SJCRH30 (cell line): ENCODE measurements around the gene DLG5. TPM values are rescaled to one million over a fixed set of nuclear protein-coding genes. Genes with fewer than 3 reads are reported as not detected.

ENCODE experiments used
- DNase-seq, 2 experiments: peaks; one replicate each; pipeline ENCODE4 v3.0.0-alpha.2; 2015 to 2020
- H3K27ac ChIP-seq: fragments of 250-450 bp; sonication (Bioruptor Pico); 2 replicates; pipeline ENCODE4 v1.5.1; 2020; ENCODE audit warnings: mild to moderate bottlenecking, moderate library complexity
- H3K27me3 ChIP-seq: fragments of 250-450 bp; sonication (Bioruptor Pico); 2 replicates; pipeline ENCODE4 v1.5.1; 2020; ENCODE audit warnings: mild to moderate bottlenecking, moderate library complexity
- H3K36me3 ChIP-seq: fragments of 250-450 bp; sonication (Bioruptor Pico); 2 replicates; pipeline ENCODE4 v1.5.1; 2020; ENCODE audit warnings: mild to moderate bottlenecking, moderate library complexity
- H3K4me1 ChIP-seq: fragments of 250-450 bp; sonication (Bioruptor Pico); 2 replicates; pipeline ENCODE4 v1.5.1; 2020; ENCODE audit warnings: mild to moderate bottlenecking, moderate library complexity
- H3K4me3 ChIP-seq: fragments of 250-450 bp; sonication (Bioruptor Pico); 2 replicates; pipeline ENCODE4 v1.5.1; 2020; ENCODE audit warnings: mild to moderate bottlenecking, moderate library complexity
- H3K9me3 ChIP-seq: fragments of 250-450 bp; sonication (Bioruptor Pico); replicated peaks from 2 replicates; pipeline ENCODE4 v1.5.1; 2020; ENCODE audit warnings: mild to moderate bottlenecking, moderate library complexity
- total RNA-seq: library from RNA; depleted of rRNA; stranded (reverse); fragments of >200 nt; shearing (Covaris generic); gene quantifications from 2 replicates; pipeline ENCODE4 v1.2.3, GENCODE V29; 2014

Gene DLG5
- total RNA-seq, 1 experiment from 2014 or later, result 22.5 TPM

DNA sequence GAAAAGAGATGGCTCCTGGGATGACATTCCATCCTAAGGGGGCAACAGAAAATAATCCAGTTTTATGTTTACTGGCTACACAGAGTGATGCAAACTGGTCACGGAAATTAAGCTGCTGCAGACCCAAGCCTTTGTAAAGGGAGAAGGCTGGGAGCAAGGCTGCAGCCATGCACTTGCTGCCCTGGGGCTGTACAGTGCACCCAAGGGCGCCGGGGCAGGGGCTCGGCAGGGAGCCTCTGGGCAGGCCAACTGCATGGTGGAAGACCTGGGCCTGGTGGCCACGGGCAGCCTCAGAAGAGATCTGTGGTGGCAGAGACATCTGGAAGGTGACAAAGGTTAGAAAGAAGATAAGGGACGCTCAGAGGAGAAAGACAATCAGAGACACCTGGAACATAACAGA, 113.8 kb downstream of the DLG5 start:
- H3K9me3 ChIP-seq, result no peaks in the 10 kb centered on the region
- H3K4me3 ChIP-seq, result no peak overlapping the region
- DNase-seq, result no peak
- peaks cover 8% of the 10 kb centered on the region; the same call in 1 of the 2 replicates for H3K36me3 ChIP-seq
- H3K27me3 ChIP-seq, result no peaks in the 10 kb centered on the region
- no peak overlapping the region for H3K27ac ChIP-seq
- H3K4me1 ChIP-seq, result no peaks in the 10 kb centered on the region

- H3K27me3 ChIP-seq, result no peaks in the 10 kb centered on the region
- H3K4me1 ChIP-seq, result no peaks in the 10 kb centered on the region
- no peak overlapping the region for H3K4me3 ChIP-seq
- no peak for DNase-seq
- H3K36me3 ChIP-seq, result peaks cover 8% of the 10 kb centered on the region; the same call in 1 of the 2 replicates
- no peak overlapping the region for H3K27ac ChIP-seq
- no peaks in the 10 kb centered on the region for H3K9me3 ChIP-seq
Measured at GRCh38 chr10:77811831-77812430, 114.6 kb downstream of the DLG5 start.

- no peak for DNase-seq
Measured at GRCh38 chr10:77810446-77811335, 115.9 kb downstream of the DLG5 start.

GRCh38 chr10:77809336-77809735, 117.2 kb downstream of the DLG5 start:
- Histone ChIP-seq H3K4me3 (no peak overlapping the region), H3K27me3 (no peaks in the 10 kb centered on the region), H3K36me3 (peaks cover 13% of the 10 kb centered on the region; the same call in 1 of the 2 replicates), H3K9me3 (no peaks in the 10 kb centered on the region), H3K27ac (no peak overlapping the region), H3K4me1 (no peaks in the 10 kb centered on the region)
- no peak for DNase-seq

More at GRCh38 chr10:77810446-77811335, 115.9 kb downstream of the DLG5 start:
- Histone ChIP-seq H3K27ac (no peak overlapping the region), H3K4me1 (no peaks in the 10 kb centered on the region), H3K9me3 (no peaks in the 10 kb centered on the region), H3K27me3 (no peaks in the 10 kb centered on the region), H3K4me3 (no peak overlapping the region), H3K36me3 (peaks cover 8% of the 10 kb centered on the region; the same call in 1 of the 2 replicates)

DNA sequence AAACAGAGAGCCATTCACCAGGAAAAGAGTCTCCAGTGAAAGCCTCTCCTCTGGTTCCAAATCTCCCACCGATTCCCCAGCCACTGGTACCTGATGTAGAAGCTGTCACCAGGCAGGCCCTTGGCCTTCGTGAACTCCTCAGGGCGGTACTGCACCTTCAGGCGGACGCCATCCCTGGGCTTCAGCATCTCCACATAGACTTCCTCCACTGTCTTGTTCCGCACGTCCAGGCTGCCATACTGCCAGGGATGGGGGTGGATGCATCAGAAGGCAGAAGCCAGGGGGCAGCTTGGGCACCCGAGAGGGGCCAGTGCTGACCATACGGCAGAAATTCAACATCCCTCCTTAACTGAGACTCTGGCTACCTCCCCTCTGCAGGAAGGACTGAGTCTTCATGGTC, 118.8 kb downstream of the DLG5 start:
- DNase-seq, result no peak
- Histone ChIP-seq H3K36me3 (peaks cover 13% of the 10 kb centered on the region; the same call in 1 of the 2 replicates), H3K4me1 (no peaks in the 10 kb centered on the region), H3K27ac (no peak overlapping the region), H3K9me3 (no peaks in the 10 kb centered on the region), H3K4me3 (no peak overlapping the region), H3K27me3 (no peaks in the 10 kb centered on the region)

DNA sequence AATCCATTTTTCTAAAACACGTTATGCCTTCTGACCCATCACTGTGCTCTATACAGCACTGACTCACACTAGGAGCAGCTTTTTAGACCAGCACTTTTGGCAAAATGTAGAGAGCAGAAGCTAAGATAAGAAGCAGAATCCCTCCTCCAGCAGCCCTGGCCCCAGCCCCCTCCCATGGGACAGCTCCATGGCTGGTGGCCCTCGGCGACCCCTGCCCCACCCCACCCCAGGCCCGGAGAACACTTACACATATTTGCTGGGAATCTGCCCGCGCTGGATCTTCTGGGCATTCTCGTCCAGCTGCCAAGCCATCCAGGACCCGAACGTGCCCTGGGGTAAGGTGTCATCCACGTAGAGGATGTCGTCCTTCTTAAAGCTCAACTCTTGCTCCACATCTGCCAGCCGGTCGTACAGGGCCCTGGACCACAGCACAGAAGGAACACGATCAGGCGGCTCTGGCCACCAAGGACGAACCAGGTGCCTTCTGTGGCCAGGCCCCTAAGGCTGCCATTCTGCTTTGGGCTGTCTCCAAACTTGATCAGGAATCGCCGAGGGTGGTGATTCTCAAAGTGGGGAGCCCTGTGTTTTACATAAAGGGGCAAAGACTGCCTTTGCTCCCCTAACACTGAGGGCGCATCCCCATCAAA, 119.9 kb downstream of the DLG5 start:
- peaks cover 13% of the 10 kb centered on the region; the same call in 1 of the 2 replicates for H3K36me3 ChIP-seq
- no peaks in the 10 kb centered on the region for H3K4me1 ChIP-seq
- no peak overlapping the region for H3K27ac ChIP-seq
- DNase-seq, result no peak
- no peaks in the 10 kb centered on the region for H3K27me3 ChIP-seq
- no peak overlapping the region for H3K4me3 ChIP-seq
- no peaks in the 10 kb centered on the region for H3K9me3 ChIP-seq

DNA sequence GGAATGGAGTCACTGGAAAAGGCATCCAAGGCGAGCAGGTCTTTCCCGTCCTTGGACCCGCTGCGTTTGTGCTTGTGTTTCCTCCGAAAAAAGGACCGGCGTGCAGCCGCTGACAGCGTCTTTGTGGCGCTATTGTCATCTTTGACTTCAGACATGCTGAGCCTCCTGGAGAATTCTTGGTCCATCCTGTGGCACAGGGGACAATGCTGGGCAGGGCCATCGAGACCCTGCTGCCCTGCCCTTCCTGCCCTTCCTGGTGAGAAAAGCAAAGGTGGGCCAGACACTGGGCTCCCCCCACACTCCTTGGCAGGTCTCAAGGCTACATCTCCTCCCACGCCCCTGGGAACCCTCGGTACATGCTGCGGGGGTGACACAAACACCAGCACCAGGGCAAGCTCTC, 120.9 kb downstream of the DLG5 start:
- Histone ChIP-seq H3K36me3 (peaks cover 13% of the 10 kb centered on the region; the same call in 1 of the 2 replicates), H3K4me1 (no peaks in the 10 kb centered on the region), H3K27me3 (no peaks in the 10 kb centered on the region), H3K27ac (no peak overlapping the region), H3K4me3 (no peak overlapping the region), H3K9me3 (no peaks in the 10 kb centered on the region)
- no peak for DNase-seq

DNA sequence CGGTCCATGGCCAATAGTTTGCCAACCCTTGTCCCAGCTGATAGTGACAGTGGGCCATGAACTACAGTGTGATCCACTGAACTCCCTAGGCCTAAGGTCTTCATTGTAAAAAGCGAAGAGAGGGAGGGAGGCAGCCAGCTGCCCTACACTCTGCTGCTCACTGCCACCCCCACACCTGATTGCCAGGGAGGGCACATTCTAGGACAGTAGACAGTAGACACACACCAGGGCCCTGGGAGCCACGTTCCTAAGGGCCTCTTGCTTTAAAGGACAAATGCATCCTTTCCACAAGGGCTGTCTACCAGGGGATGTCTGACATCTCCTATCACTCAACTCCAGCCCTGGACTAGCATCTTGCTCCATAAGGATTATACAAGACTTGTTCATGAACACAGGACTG, 122.2 kb downstream of the DLG5 start:
- no peak for DNase-seq
- peaks cover 14% of the 10 kb centered on the region; the same call in 1 of the 2 replicates for H3K36me3 ChIP-seq
- no peaks in the 10 kb centered on the region for H3K4me1 ChIP-seq
- no peaks in the 10 kb centered on the region for H3K27me3 ChIP-seq
- no peaks in the 10 kb centered on the region for H3K9me3 ChIP-seq
- H3K27ac ChIP-seq, result no peak overlapping the region
- no peak overlapping the region for H3K4me3 ChIP-seq

- Histone ChIP-seq H3K36me3 (peaks cover 11% of the 10 kb centered on the region), H3K4me3 (no peak overlapping the region), H3K9me3 (no peaks in the 10 kb centered on the region), H3K4me1 (no peaks in the 10 kb centered on the region), H3K27ac (no peak overlapping the region), H3K27me3 (no peaks in the 10 kb centered on the region)
- no peak for DNase-seq
Measured at GRCh38 chr10:77801474-77802161, 124.9 kb downstream of the DLG5 start.

DNA sequence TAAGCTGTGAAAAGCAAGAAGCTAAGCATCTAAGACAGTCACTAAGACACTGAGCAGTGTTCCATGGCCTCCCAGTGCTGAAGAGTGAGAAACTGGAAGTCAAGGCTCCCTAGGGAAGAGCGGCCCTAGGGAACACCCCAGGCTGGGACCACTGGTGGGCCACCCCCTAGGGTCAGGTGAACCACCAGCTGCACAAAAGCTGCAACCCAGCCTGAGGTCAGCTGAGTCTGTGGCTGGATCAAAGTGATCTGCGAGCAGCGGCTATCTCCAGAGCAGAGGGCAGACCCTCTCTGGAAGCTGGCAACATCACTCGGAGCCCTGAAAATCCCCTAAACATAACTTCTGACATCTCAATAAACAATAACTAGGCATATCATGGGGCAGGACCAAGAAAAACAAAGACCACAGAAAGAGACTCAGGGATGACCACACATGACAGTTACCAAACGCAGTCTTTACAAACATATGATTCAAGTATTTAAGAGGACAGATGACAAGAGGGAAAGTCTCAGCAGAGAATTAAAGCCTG, 125.8 kb downstream of the DLG5 start:
- Histone ChIP-seq H3K4me3 (no peak overlapping the region), H3K27ac (no peak overlapping the region), H3K27me3 (no peaks in the 10 kb centered on the region), H3K9me3 (no peaks in the 10 kb centered on the region), H3K4me1 (no peaks in the 10 kb centered on the region), H3K36me3 (peaks cover 11% of the 10 kb centered on the region)
- no peak for DNase-seq

- Histone ChIP-seq H3K4me3 (no peak overlapping the region), H3K27ac (no peak overlapping the region), H3K36me3 (peaks cover 11% of the 10 kb centered on the region), H3K9me3 (no peaks in the 10 kb centered on the region), H3K4me1 (no peaks in the 10 kb centered on the region), H3K27me3 (no peaks in the 10 kb centered on the region)
- DNase-seq, result no peak
Measured at GRCh38 chr10:77800320-77800719, 126.2 kb downstream of the DLG5 start.

- no peaks in the 10 kb centered on the region for H3K9me3 ChIP-seq
- no peak overlapping the region for H3K4me3 ChIP-seq
- H3K27ac ChIP-seq, result no peak overlapping the region
- no peaks in the 10 kb centered on the region for H3K4me1 ChIP-seq
- H3K36me3 ChIP-seq, result peaks cover 6% of the 10 kb centered on the region
- no peaks in the 10 kb centered on the region for H3K27me3 ChIP-seq
- no peak for DNase-seq
Measured at GRCh38 chr10:77799352-77799751, 127.2 kb downstream of the DLG5 start.

DNA sequence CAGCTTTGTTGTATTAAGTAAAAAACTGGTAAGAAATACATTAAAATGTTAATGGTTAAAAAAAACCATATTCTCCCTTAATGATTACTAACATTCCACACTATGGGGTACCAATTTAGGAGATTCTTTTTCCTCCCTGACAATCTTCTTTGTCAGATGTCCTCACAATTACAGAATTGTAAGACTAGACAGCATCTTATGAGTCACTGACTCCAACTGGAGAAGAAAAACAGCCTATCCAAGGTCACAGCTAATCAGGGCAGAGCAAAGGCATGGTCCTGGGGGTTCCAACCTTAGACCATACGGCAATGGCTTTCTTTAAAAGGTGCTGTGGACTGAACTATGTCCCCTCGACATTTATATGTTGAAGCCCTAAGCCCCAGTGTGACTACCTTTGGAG, 127.6 kb downstream of the DLG5 start:
- Histone ChIP-seq H3K4me1 (no peaks in the 10 kb centered on the region), H3K9me3 (no peaks in the 10 kb centered on the region), H3K27ac (no peak overlapping the region), H3K27me3 (no peaks in the 10 kb centered on the region), H3K4me3 (no peak overlapping the region), H3K36me3 (peaks cover 6% of the 10 kb centered on the region)
- no peak for DNase-seq

DNA sequence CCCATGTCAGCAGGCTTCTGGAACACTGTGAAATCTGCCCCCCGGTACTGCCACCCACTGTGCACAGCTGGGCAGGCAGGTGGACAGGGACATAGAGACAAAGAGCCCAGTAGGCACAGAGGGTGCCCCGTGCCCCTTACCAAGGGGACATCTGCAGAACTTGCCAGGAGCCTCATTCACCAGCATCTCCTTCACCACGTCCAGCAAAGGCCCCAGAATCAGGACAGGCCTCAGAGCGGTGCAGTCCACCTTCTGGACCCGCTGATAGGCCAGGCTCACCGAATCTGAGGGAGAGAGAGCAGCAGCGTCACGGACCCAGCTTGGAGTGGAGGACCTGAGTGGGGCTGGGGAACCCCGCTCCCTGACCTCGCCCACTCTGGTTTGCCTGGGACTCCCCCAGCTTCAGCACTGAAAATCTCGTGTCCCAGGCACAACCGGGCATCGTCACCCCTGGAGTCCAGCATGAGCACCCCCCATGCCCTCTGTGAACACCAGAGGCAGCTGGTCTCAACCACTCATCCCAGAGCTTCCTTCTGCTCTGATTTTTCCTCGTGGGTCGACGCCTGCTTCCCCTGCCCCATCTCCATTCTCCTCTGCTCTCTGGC, 130.1 kb downstream of the DLG5 start:
- Histone ChIP-seq H3K36me3 (peaks cover 6% of the 10 kb centered on the region), H3K27ac (no peak overlapping the region), H3K27me3 (no peaks in the 10 kb centered on the region), H3K4me3 (no peak overlapping the region), H3K9me3 (no peaks in the 10 kb centered on the region), H3K4me1 (no peaks in the 10 kb centered on the region)
- DNase-seq, result no peak
